ENCODE results near the gene NCOA5.
"Not testable (repeated sequence)": the region's sequence is repeated elsewhere in the genome, so short reads cannot be mapped to it uniquely, and the experiment has no call there.

NCOA5 gene

GRCh38 chr20:46119547-46119946 lies 29.8 kb upstream of the NCOA5 start:
- no peak for DNase-seq

- no peak for DNase-seq
Observed at GRCh38 chr20:46119028-46119546, 29.3 kb upstream of the NCOA5 start.

GRCh38 chr20:46118481-46119020 lies 28.8 kb upstream of the NCOA5 start:
- no peak for DNase-seq

GRCh38 chr20:46117704-46118467 lies 28.1 kb upstream of the NCOA5 start, which contains the start of gene CD40:
Gene CD40, plus strand, starts transcription at chr20:46118314. Its CDS starts 30 bp downstream, at chr20:46118344.
- peak; percentile 34 for DNase-seq

GRCh38 chr20:46114449-46114848 lies 24.7 kb upstream of the NCOA5 start:
- DNase-seq, result no peak

- no peak for DNase-seq
Observed at GRCh38 chr20:46113113-46113470, 23.3 kb upstream of the NCOA5 start.

- DNase-seq, result no peak
Observed at GRCh38 chr20:46112430-46113112, 22.8 kb upstream of the NCOA5 start.

GRCh38 chr20:46111836-46112212 lies 22.1 kb upstream of the NCOA5 start:
- DNase-seq, result no peak

GRCh38 chr20:46111028-46111835 lies 21.5 kb upstream of the NCOA5 start:
- DNase-seq, result peak; percentile 28

- no peak for DNase-seq
Observed at GRCh38 chr20:46108976-46109375, 19.2 kb upstream of the NCOA5 start.

- peak; percentile 16 for DNase-seq
Observed at GRCh38 chr20:46108435-46108841, 18.7 kb upstream of the NCOA5 start.

- no peak for DNase-seq
Observed at GRCh38 chr20:46107061-46107460, 17.3 kb upstream of the NCOA5 start.

- no peak for DNase-seq
Observed at GRCh38 chr20:46104262-46104661, 14.5 kb upstream of the NCOA5 start.

GRCh38 chr20:46102940-46103339 lies 13.2 kb upstream of the NCOA5 start:
- DNase-seq, result no peak

- DNase-seq, result no peak
Observed at GRCh38 chr20:46101957-46102356, 12.2 kb upstream of the NCOA5 start.

- no peak for DNase-seq
Observed at GRCh38 chr20:46100988-46101387, 11.2 kb upstream of the NCOA5 start.

- not testable (repeated sequence) for DNase-seq
Observed at GRCh38 chr20:46100444-46100843, 10.7 kb upstream of the NCOA5 start.

GRCh38 chr20:46099491-46100287 lies 9.9 kb upstream of the NCOA5 start:
- no peak for DNase-seq

GRCh38 chr20:46093531-46093930 lies 3.8 kb upstream of the NCOA5 start:
- DNase-seq, result no peak

- not testable (repeated sequence) for DNase-seq
Observed at GRCh38 chr20:46091622-46092535, 2.1 kb upstream of the NCOA5 start.

GRCh38 chr20:46089167-46089416 lies 670 bp downstream of the NCOA5 start:
- no peak for DNase-seq

Data from activated CD4-positive, alpha-beta T cell treated with anti-CD3 and anti-CD28 coated beads, Interleukin-2, amount 50 U/mL, for 16 hours (primary cell).